Medulla oblongata (tissue), 1 donor: Measurements from ENCODE around the gene THAP9.

Experiments used
- DNase-seq: peaks from one replicate; pipeline ENCODE4 v3.0.0-alpha.2; 2015; ENCODE audit errors: extremely low spot score

THAP9 gene

DNA sequence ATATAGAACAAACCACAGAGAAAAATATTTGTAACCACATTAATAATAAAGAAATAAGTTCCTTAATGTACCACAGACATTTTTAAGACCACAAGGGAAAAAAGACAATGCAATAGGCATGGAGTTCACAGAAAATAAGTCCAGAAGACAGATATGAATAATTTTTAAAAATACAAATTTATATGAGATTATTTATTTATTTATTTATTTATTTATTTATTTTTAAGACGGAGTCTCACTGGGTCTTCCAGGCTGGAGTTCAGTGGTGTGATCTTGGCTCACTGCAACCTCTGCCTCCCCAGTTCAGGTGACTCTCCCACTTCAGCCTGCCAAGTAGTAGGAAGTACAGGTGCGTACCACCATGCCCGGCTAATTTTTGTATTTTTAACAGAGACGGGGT lies 53.7 kb downstream of the THAP9 start:
- no peak for DNase-seq

- DNase-seq, result no peak
Measured at GRCh38 chr4:82957045-82957444, 56.5 kb downstream of the THAP9 start.

DNA sequence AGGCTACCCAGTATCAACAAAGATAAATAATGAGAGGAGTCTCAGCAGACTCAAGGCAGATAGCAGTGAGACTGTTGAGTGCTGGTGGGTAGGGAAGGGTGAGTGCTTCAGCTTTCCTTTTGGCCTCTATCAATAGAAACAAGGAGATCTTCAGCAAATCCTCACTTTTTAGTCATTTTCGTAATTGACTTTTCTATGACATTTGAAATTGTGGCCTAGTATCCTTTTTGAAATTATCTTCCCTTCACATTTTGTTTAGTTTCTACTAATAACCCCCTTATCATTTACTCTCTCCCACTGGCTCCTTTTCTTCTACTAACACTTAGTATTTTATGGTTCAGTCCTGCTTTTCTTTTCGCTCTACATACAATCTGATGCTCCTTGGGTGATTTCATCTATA lies 65.2 kb downstream of the THAP9 start:
- DNase-seq, result no peak

- DNase-seq, result no peak
Measured at GRCh38 chr4:82968972-82969371, 68.4 kb downstream of the THAP9 start.

DNA sequence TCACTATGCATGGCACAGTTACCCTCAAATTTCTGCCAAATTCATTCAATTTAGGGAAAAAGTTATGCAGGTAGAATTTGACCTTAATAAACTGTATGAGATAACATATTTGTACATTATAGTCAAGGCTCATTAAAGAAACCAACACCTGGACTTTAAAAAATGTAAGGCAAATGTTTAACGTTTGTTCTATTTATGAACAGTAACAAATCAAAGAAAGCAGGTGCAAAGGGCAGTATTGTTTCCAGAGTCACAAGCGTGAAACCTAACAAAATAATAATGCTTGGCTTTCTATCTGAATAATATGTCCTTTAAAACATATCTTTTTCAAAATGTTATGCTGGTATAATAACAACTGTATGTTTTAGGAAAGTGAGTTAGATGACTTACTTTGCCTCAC lies 68.9 kb downstream of the THAP9 start:
- DNase-seq, result no peak
